GM19099 (cell line): Measurements from ENCODE around the gene PTPRN2.

ENCODE experiments used
- POLR2A ChIP-seq: IDR thresholded peaks from 3 replicates; pipeline ENCODE4 v1.6.1; 2011; ENCODE audit warnings: low read depth; ENCODE audit not compliant: insufficient read length; ENCODE audit errors: extremely low read depth

PTPRN2 gene

GRCh38 chr7:158260567-158261361 is 326.9 kb downstream of the PTPRN2 start:
- TF ChIP-seq POLR2A: no peak

DNA sequence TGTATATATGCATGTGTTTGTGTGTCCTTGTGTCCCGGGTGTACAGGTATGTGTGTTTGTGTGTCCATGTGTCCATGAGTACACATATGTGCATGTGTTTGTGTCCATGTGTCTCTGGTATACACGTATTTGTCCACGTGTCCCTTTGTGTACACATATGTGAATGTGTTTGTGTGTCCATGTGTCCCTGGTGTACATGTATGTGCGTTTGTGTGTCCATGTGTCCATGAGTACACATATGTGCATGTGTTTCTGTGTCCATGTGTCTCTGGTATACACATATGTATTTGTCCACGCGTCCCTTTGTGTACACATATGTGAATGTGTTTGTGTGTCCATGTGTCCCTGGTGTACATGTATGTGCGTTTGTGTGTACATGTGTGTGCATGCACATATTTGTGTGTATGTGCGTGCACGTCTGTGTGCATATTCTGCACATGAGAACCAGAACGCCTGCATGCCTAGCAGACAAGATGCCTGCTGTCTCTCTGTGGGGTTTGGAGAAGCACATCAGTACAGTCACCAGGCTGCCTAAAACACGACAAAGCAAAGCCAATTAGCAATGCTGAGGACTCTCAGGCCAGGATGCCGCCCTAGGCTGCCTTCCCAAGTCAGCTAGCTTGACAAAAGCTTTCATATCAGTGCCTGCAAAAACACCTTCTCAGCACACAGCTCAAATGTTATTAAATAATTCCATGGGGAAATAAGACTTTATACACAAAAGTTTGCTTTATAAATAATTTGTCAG is 327.8 kb downstream of the PTPRN2 start:
- TF ChIP-seq POLR2A: no peak

DNA sequence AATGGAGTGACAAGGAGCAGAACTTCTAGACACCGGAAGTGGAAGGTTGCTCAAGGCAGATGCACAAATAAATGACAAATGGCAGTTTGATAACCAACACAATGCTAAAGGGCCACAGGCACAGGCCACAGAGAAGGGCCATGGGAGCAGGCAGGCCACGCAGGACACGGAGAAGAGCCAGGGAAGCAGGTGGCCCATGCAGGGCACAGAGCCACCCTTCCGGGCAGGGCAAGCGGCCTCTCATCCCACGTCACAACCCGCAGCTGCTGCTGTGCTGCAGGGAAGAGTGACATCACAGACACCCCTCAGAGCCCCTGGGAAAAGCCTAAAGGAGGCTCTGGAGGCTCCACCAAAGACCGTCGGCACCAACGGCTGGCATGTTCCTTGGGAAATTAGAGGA is 328.5 kb downstream of the PTPRN2 start:
- no peak for TF ChIP-seq POLR2A

- no peak for TF ChIP-seq POLR2A
Measured at GRCh38 chr7:158258411-158259130, 329.1 kb downstream of the PTPRN2 start.

DNA sequence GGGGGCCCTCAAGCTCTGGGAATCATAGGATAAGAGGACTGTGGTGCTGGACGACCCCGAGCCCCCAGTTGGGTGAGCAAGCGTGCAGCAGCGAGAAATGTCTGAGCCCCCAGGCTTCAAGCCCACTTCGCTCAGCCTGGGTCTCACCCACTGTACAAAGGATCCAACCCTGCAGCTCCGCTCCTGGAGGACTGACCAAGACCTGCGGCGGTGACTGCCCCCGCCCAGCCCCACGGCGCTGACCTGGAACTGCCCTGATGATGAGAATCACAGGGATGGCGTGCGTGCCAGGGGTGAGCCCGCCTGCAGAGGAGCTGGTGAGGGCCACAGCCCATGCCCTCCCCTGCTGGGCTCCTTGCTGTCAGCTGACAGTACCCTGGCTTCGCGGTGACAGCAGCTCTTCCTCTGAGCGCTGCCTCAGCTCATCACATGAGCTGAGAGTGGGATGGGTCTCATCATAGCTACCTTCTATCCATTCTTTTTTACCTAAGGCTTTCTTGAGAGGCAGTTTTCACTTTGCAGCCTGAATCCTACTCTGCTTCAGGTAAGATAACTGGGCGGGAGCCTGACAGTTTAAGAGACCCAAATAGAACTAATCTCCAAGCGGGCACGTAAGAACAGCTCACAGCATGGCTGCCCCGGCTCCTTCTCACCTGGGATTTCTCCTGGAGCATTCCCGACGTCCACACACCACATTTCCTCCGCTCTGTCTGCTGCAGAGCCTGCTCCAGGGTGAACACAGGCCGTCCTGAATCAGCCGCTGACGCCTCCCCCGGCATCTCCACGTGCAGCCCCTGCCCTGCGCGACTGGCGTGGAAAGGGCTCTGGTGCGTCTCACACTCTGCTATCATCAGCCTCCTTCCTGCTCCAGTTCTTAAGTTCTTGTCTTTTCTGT is 329.9 kb downstream of the PTPRN2 start:
- TF ChIP-seq POLR2A: no peak

GRCh38 chr7:158257001-158257400 is 330.6 kb downstream of the PTPRN2 start:
- TF ChIP-seq POLR2A: no peak

DNA sequence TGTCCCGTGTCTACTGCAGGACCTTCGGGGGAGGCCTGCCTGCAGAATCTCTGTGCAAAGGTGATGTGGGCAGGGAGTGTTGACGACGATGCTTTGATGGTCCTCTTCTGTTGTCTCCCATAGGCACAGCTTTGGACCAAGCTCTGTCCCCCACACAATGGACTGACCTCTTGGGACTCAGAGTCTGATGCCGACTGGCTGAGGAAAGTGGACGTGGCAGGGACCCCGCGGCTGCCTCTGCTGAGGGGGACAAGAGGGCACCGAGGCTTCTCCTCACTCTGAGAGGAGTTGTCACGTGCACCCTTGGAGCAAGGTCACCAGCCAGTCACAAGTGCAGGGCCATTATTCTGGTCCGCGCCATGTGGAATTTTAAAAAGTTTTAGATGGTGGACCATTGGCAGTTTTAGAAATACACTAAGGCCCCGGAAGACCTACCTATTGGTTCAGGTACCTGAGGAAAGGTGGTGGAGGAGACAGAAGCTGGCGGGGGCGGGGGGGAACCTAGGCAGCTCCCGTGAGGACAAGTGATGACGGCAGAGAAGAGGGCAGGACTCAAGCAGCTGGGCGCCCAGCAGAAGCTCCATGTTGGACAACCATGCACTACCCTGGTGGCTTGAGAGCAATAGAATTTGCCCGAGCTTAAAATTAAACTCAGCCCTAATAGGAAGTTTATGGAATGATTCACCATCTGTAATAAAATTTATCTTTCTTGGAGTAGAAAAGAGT is 331.4 kb downstream of the PTPRN2 start:
- no peak for TF ChIP-seq POLR2A

DNA sequence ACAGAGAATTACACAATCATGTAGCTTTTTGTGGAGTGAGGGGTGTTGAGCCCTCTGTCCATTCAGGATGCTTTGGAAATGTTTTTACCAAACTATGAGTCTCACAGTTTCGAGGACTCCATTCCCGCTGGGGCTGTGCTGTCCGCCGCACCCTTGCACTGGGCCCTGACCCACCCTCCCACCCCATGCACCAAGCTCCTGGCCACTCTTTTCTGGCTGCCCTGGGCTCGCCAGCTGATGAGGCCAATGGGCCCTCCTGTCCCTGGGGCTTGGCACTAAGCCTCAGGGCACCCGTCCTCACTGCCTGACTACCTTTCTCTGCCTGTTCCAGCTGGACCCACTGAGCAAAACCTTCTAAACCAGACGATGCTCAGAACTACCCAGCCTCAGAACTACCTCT is 332.1 kb downstream of the PTPRN2 start:
- TF ChIP-seq POLR2A: no peak

- no peak for TF ChIP-seq POLR2A
Measured at GRCh38 chr7:158255156-158255555, 332.5 kb downstream of the PTPRN2 start.

DNA sequence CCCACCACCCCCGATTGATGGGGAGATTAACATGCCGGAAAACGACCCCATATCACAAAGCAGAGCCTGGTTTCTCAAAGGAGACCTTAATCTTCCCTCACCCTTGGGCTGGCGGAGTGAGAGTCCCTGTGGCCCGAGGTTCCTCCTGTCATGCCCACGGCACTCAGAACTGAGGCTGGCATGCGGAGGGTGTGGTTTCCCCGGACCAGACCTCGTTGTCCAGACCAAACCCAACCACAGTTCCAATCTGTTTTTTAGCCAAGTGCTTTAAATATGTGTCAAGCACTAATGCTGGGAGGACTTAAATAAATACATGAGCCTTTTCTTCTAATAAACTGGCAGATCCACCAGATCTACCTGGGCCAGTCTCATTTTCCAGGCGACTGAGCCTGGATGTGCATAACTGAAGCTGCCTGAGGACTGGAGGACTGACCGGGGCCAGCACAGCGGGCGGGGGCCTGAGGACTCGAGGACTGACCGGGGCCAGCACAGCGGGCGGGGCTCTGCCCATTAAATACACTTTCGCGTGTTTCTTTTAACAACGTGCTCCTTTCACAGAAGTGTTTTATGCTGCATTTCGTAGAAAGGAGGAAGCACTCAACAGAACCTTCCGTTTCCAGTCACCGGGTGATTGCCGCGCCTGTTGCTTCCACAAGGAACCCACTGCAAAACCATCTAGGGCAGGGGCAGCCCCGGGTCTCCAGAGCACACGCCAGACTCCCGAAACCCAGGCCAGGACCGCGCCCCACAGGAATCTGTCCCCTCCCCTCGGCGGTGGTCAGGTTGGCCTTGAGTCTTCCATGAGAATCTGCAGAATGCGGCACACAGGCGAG is 334.6 kb downstream of the PTPRN2 start:
- no peak for TF ChIP-seq POLR2A

DNA sequence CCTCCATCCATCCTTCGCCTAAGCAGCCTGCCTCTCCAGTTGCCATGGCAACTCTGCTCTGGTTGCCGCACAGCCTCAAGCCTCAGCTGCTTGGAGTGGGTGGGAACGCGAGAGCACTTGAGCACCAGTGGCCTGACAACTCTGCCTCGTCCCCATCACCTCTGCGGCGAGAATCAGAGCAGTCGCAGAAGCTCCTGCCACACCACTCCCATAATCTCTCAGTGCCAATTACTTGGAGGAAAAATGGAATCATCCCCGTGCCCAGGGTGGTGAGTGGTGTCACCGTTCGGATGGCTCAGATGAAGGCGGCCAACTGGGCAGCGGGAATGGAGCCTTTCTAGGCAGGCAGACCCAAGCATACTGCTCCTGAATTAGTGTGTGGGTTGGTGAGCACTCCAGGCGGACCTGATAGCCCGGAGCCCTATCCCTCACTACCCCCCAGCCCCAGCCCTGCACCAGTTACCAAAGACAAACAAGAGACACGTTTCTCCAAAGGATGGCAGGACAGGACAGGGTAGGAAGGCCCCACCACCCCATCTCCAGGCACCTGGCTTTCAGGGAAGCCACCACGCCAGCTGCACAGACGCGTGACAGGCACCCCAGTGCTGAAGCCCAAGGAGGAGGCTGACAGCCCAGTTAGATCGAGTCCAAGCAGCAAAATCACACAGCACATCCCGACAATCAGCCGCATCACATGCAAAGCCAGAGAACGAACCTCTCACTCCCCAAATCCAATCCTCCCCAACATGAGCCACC is 335.4 kb downstream of the PTPRN2 start:
- TF ChIP-seq POLR2A: no peak
